CD14-positive monocyte (primary cell): ENCODE data around the gene DTNA. TPM values are rescaled to one million over a fixed set of nuclear protein-coding genes. Genes with fewer than 3 reads are reported as not detected.

Experiments used
- DNase-seq, 3 donors: peaks; one replicate each; pipeline ENCODE4 v3.0.0-alpha.2; 2011 to 2022
- H2AFZ ChIP-seq: 2 replicates; pipeline ENCODE4 v1.6.0; 2012; ENCODE audit warnings: mild to moderate bottlenecking, low read depth, low read length, inconsistent platforms; ENCODE audit not compliant: insufficient read depth, poor library complexity, severe bottlenecking
- H3K27ac ChIP-seq, 2 donors: 1 replicate in 1 of 2; 2 replicates in 1 of 2; pipeline ENCODE4 v1.5.1; 2012 to 2013; ENCODE audit warnings: low read length in 2 of 2, control low read depth in 1 of 2, inconsistent platforms in 1 of 2, low read depth in 1 of 2, mild to moderate bottlenecking in 1 of 2
- H3K27me3 ChIP-seq, 2 donors: one replicate each; pipeline versions ENCODE4 v1.6.0 to v1.6.1; 2011 to 2013; ENCODE audit warnings: low read length in 2 of 2; ENCODE audit not compliant: control insufficient read depth in 2 of 2, insufficient read depth in 2 of 2
- H3K36me3 ChIP-seq, 2 donors: replicated peaks in 1 of 2; 1 replicate in 1 of 2; 2 replicates in 1 of 2; pipeline versions ENCODE4 v1.5.1 to v1.6.1; 2012 to 2013; ENCODE audit warnings: low read length in 2 of 2, control low read depth in 1 of 2, inconsistent platforms in 1 of 2, mild to moderate bottlenecking in 1 of 2; ENCODE audit not compliant: insufficient read depth in 2 of 2, control insufficient read depth in 1 of 2
- H3K4me1 ChIP-seq, 2 donors: 1 replicate in 1 of 2; 2 replicates in 1 of 2; pipeline versions ENCODE4 v1.5.1 to v1.6.1; 2012 to 2013; ENCODE audit warnings: low read length in 2 of 2, control low read depth in 1 of 2, inconsistent platforms in 1 of 2, mild to moderate bottlenecking in 1 of 2, moderate library complexity in 1 of 2; ENCODE audit not compliant: insufficient read depth in 2 of 2, control insufficient read depth in 1 of 2
- H3K4me2 ChIP-seq: replicated peaks from 2 replicates; pipeline ENCODE3; 2012; ENCODE audit warnings: low read length, moderate library complexity, mild to moderate bottlenecking; ENCODE audit not compliant: poor library complexity, severe bottlenecking; ENCODE audit errors: extremely low read depth
- H3K4me3 ChIP-seq, 3 experiments: fragments of 200-600 bp in 1 of 3; sonication (generic) in 1 of 3; replicated peaks in 1 of 3; 1 replicate in 2 of 3; 2 replicates in 1 of 3; pipeline ENCODE4 v1.5.1; 2011 to 2013; ENCODE audit warnings: low read length in 3 of 3, mild to moderate bottlenecking in 3 of 3, control low read depth in 2 of 3, low read depth in 2 of 3, inconsistent platforms in 1 of 3, moderate library complexity in 1 of 3
- H3K79me2 ChIP-seq: 2 replicates; pipeline ENCODE4 v1.6.0; 2012; ENCODE audit warnings: mild to moderate bottlenecking, control low read depth, inconsistent platforms, low read length, moderate library complexity; ENCODE audit not compliant: insufficient read depth
- H3K9ac ChIP-seq: 2 replicates; pipeline ENCODE4 v1.6.0; 2017; ENCODE audit warnings: low read length, mild to moderate bottlenecking; ENCODE audit not compliant: insufficient read depth, poor library complexity, severe bottlenecking
- H3K9me3 ChIP-seq, 2 donors: replicated peaks in 1 of 2; 1 replicate in 1 of 2; 2 replicates in 1 of 2; pipeline versions ENCODE4 v1.5.1 to v1.6.1; 2012 to 2013; ENCODE audit warnings: low read length in 2 of 2, control low read depth in 1 of 2; ENCODE audit not compliant: control insufficient read depth in 1 of 2, insufficient read depth in 1 of 2
- H4K20me1 ChIP-seq: 2 replicates; pipeline ENCODE4 v1.6.0; 2012; ENCODE audit warnings: mild to moderate bottlenecking, low read length, control low read depth, moderate library complexity; ENCODE audit not compliant: insufficient read depth
- H3K27ac Mint-ChIP-seq, 7 donors: one replicate each; pipeline ENCODE4 v1.8.0; 2020; ENCODE audit warnings: mild to moderate bottlenecking in 7 of 7, mixed read lengths in 7 of 7, moderate library complexity in 6 of 7, inconsistent platforms in 2 of 7
- H3K27me3 Mint-ChIP-seq, 3 donors: one replicate each; pipeline ENCODE4 v1.8.0; 2021 to 2022; ENCODE audit warnings: low read depth in 3 of 3, mild to moderate bottlenecking in 3 of 3, mixed read lengths in 3 of 3, moderate library complexity in 3 of 3, inconsistent platforms in 1 of 3
- H3K36me3 Mint-ChIP-seq, 2 donors: one replicate each; pipeline ENCODE4 v1.8.0; 2020; ENCODE audit warnings: mixed read lengths in 2 of 2, inconsistent platforms in 1 of 2, mild to moderate bottlenecking in 1 of 2
- H3K4me1 Mint-ChIP-seq: one replicate; pipeline ENCODE4 v1.8.0; 2020; ENCODE audit warnings: mild to moderate bottlenecking, mixed read lengths
- H3K4me3 Mint-ChIP-seq, 2 donors: one replicate each; pipeline ENCODE4 v1.8.0; 2020; ENCODE audit warnings: mild to moderate bottlenecking in 2 of 2, mixed read lengths in 2 of 2, moderate library complexity in 1 of 2
- H3K9me3 Mint-ChIP-seq, 7 donors: one replicate each; pipeline ENCODE4 v1.8.0; 2020 to 2022; ENCODE audit warnings: mixed read lengths in 7 of 7, mild to moderate bottlenecking in 6 of 7, moderate library complexity in 6 of 7, inconsistent platforms in 2 of 7
- WGBS: methylation state at CpG from one replicate; pipeline ENCODE4 v1.1.5; 2013; ENCODE audit warnings: missing lambda C conversion rate; ENCODE audit not compliant: insufficient coverage; 5-methylcytosine and 5-hydroxymethylcytosine counted together
- intact Hi-C, 2 donors: fragments of 100-400 bp; cut with micrococcal nuclease; formaldehyde crosslinking; loops; one replicate each; pipeline versions ENCODE4 v1.15.0 to v1.15.1; 2023
- polyA plus RNA-seq, 3 donors: library from polyadenylated mRNA; depleted of rRNA in 1 of 3; unstranded in 2 of 3; stranded (reverse) in 1 of 3; fragments of 300-500 nt in 2 of 3; fragments of >200 nt in 1 of 3; fragmentation: Illumina TruSeq in 2 of 3; gene quantifications; 1 replicate in 2 of 3; 2 replicates in 1 of 3; pipeline ENCODE4 v1.2.3, GENCODE V29; 2012 to 2021
- TF ChIP-seq, protein P1 (sequence below): fragments of 200-600 bp; IDR thresholded peaks from one replicate; pipeline ENCODE4 v1.8.0; 2022; ENCODE audit warnings: antibody characterized with exemption, mild to moderate bottlenecking

DTNA gene
- polyA plus RNA-seq, 3 donors = 0.53 to 2.3 (median 0.76) TPM

GRCh38 chr18:34707670-34708069 is 2.4 kb upstream of the DTNA start:
- intact Hi-C loops = no loop called here
- WGBS = no CpG with 5 or more reads among the region's 4 CpGs
- Mint-ChIP-seq H3K27me3 (no peaks in the 10 kb centered on the region), H3K27ac (peak overlapping the region in 1 of 7 donors; percentile 31), H3K9me3 (peaks cover 0 to 2% (median 0%) of the 10 kb centered on the region in 7 donors), H3K4me1 (peaks cover 25% of the 10 kb centered on the region), H3K36me3 (no peaks in the 10 kb centered on the region), H3K4me3 (no peak overlapping the region)
- no peak overlapping the region for H3K4me2 ChIP-seq
- no peak overlapping the region for H3K9ac ChIP-seq
- DNase-seq = no peak
- H2AFZ ChIP-seq = no peak overlapping the region
- no peaks in the 10 kb centered on the region for H4K20me1 ChIP-seq
- no peak overlapping the region for H3K27ac ChIP-seq
- TF ChIP-seq, protein P1, sequence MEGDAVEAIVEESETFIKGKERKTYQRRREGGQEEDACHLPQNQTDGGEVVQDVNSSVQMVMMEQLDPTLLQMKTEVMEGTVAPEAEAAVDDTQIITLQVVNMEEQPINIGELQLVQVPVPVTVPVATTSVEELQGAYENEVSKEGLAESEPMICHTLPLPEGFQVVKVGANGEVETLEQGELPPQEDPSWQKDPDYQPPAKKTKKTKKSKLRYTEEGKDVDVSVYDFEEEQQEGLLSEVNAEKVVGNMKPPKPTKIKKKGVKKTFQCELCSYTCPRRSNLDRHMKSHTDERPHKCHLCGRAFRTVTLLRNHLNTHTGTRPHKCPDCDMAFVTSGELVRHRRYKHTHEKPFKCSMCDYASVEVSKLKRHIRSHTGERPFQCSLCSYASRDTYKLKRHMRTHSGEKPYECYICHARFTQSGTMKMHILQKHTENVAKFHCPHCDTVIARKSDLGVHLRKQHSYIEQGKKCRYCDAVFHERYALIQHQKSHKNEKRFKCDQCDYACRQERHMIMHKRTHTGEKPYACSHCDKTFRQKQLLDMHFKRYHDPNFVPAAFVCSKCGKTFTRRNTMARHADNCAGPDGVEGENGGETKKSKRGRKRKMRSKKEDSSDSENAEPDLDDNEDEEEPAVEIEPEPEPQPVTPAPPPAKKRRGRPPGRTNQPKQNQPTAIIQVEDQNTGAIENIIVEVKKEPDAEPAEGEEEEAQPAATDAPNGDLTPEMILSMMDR = no peak
- no peaks in the 10 kb centered on the region for H3K27me3 ChIP-seq
- H3K36me3 ChIP-seq = no peaks in the 10 kb centered on the region
- H3K9me3 ChIP-seq = no peaks in the 10 kb centered on the region
- no peak overlapping the region for H3K4me3 ChIP-seq
- H3K79me2 ChIP-seq = no peaks in the 10 kb centered on the region
- peaks cover 22 to 26% of the 10 kb centered on the region in 2 donors for H3K4me1 ChIP-seq

GRCh38 chr18:34709104-34709503 is 994 bp upstream of the DTNA start:
- H3K9me3 Mint-ChIP-seq = peaks cover 0 to 2% (median 0%) of the 10 kb centered on the region in 7 donors

More at GRCh38 chr18:34709104-34709503, 994 bp upstream of the DTNA start:
- Histone ChIP-seq H3K9me3 (no peaks in the 10 kb centered on the region), H3K79me2 (no peaks in the 10 kb centered on the region), H3K27ac (peak overlapping the region; percentile 58 to 74), H3K36me3 (no peaks in the 10 kb centered on the region), H3K4me3 (peak overlapping the region in 1 of 3 experiments; percentile 28), H3K27me3 (no peaks in the 10 kb centered on the region), H3K4me1 (peaks cover 22 to 26% of the 10 kb centered on the region in 2 donors), H3K9ac (no peak overlapping the region), H2AFZ (no peak overlapping the region), H4K20me1 (no peaks in the 10 kb centered on the region), H3K4me2 (peak overlapping the region; percentile 25)
- WGBS = 0% methylated on average over 2 of the region's 3 CpGs
- intact Hi-C loops = no loop called here
- no peak overlapping the region for H3K4me3 Mint-ChIP-seq
- DNase-seq = peak; percentile 60 to 83 (median 60)
- no peaks in the 10 kb centered on the region for H3K36me3 Mint-ChIP-seq
- H3K4me1 Mint-ChIP-seq = peaks cover 25% of the 10 kb centered on the region
- H3K27ac Mint-ChIP-seq = peak overlapping the region; percentile 72 to 93 (median 87)
- no peaks in the 10 kb centered on the region for H3K27me3 Mint-ChIP-seq
- TF ChIP-seq, protein P1 = no peak
